ENCODE measurements around the gene ANKDD1B. TPM values are rescaled to one million over a fixed set of nuclear protein-coding genes. Genes with fewer than 3 reads are reported as not detected.

The ANKDD1B gene
- total and polyA plus RNA-seq, 2 donors: 0.33 to 1.6 TPM

- Histone ChIP-seq H3K4me3 (ENCODE audit: low read length in 2 of 2) (no peak overlapping the region), H3K9me3 (ENCODE audit: control insufficient read depth in 2 of 2, insufficient read depth in 1 of 2, low read length in 1 of 2) (no peaks in the 10 kb centered on the region), H3K27ac (ENCODE audit: low read depth in 1 of 2, low read length in 1 of 2) (no peak overlapping the region), H3K27me3 (ENCODE audit: control insufficient read depth in 2 of 2, insufficient read depth in 1 of 2, low read length in 1 of 2) (no peaks in the 10 kb centered on the region), H3K4me1 (ENCODE audit: control insufficient read depth in 2 of 2, insufficient read depth in 2 of 2, low read length in 2 of 2) (no peaks in the 10 kb centered on the region), H3K36me3 (ENCODE audit: control insufficient read depth in 2 of 2, insufficient read depth in 2 of 2, low read length in 1 of 2) (no peaks in the 10 kb centered on the region)
- DNase-seq (ENCODE audit: low read depth in 6 of 9, low spot score in 9 of 9): no peak
Observed at GRCh38 chr5:75623846-75624245, 12.6 kb downstream of the ANKDD1B start.

GRCh38 chr5:75626959-75627358 lies 15.7 kb downstream of the ANKDD1B start:
- no peaks in the 10 kb centered on the region for H3K4me1 ChIP-seq (ENCODE audit: control insufficient read depth in 2 of 2, insufficient read depth in 2 of 2, low read length in 2 of 2)
- no peaks in the 10 kb centered on the region for H3K27me3 ChIP-seq (ENCODE audit: control insufficient read depth in 2 of 2, insufficient read depth in 1 of 2, low read length in 1 of 2)
- H3K4me3 ChIP-seq (ENCODE audit: low read length in 2 of 2): no peak overlapping the region
- H3K9me3 ChIP-seq (ENCODE audit: control insufficient read depth in 2 of 2, insufficient read depth in 1 of 2, low read length in 1 of 2): no peaks in the 10 kb centered on the region
- no peak overlapping the region for H3K27ac ChIP-seq (ENCODE audit: low read depth in 1 of 2, low read length in 1 of 2)
- no peaks in the 10 kb centered on the region for H3K36me3 ChIP-seq (ENCODE audit: control insufficient read depth in 2 of 2, insufficient read depth in 2 of 2, low read length in 1 of 2)
- no peak for DNase-seq (ENCODE audit: low read depth in 6 of 9, low spot score in 9 of 9)

GRCh38 chr5:75627801-75628200 lies 16.5 kb downstream of the ANKDD1B start:
- no peaks in the 10 kb centered on the region for H3K4me1 ChIP-seq (ENCODE audit: control insufficient read depth in 2 of 2, insufficient read depth in 2 of 2, low read length in 2 of 2)
- no peak for DNase-seq (ENCODE audit: low read depth in 6 of 9, low spot score in 9 of 9)
- no peak overlapping the region for H3K27ac ChIP-seq (ENCODE audit: low read depth in 1 of 2, low read length in 1 of 2)
- 95% methylated on average over 1 of the region's 1 CpG for WGBS
- H3K27me3 ChIP-seq (ENCODE audit: control insufficient read depth in 2 of 2, insufficient read depth in 1 of 2, low read length in 1 of 2): no peaks in the 10 kb centered on the region
- H3K9me3 ChIP-seq (ENCODE audit: control insufficient read depth in 2 of 2, insufficient read depth in 1 of 2, low read length in 1 of 2): no peaks in the 10 kb centered on the region
- H3K4me3 ChIP-seq (ENCODE audit: low read length in 2 of 2): no peak overlapping the region
- H3K36me3 ChIP-seq (ENCODE audit: control insufficient read depth in 2 of 2, insufficient read depth in 2 of 2, low read length in 1 of 2): no peaks in the 10 kb centered on the region

- Histone ChIP-seq H3K4me3 (ENCODE audit: low read length in 2 of 2) (no peak overlapping the region), H3K27me3 (ENCODE audit: control insufficient read depth in 2 of 2, insufficient read depth in 1 of 2, low read length in 1 of 2) (no peaks in the 10 kb centered on the region), H3K4me1 (ENCODE audit: control insufficient read depth in 2 of 2, insufficient read depth in 2 of 2, low read length in 2 of 2) (no peaks in the 10 kb centered on the region), H3K36me3 (ENCODE audit: control insufficient read depth in 2 of 2, insufficient read depth in 2 of 2, low read length in 1 of 2) (no peaks in the 10 kb centered on the region), H3K9me3 (ENCODE audit: control insufficient read depth in 2 of 2, insufficient read depth in 1 of 2, low read length in 1 of 2) (no peaks in the 10 kb centered on the region), H3K27ac (ENCODE audit: low read depth in 1 of 2, low read length in 1 of 2) (no peak overlapping the region)
- 98% methylated on average over 2 of the region's 2 CpGs for WGBS
- DNase-seq (ENCODE audit: low read depth in 6 of 9, low spot score in 9 of 9): no peak
Observed at GRCh38 chr5:75630875-75631274, 19.6 kb downstream of the ANKDD1B start.

- Histone ChIP-seq H3K27ac (ENCODE audit: low read depth in 1 of 2, low read length in 1 of 2) (no peak overlapping the region), H3K36me3 (ENCODE audit: control insufficient read depth in 2 of 2, insufficient read depth in 2 of 2, low read length in 1 of 2) (no peaks in the 10 kb centered on the region), H3K9me3 (ENCODE audit: control insufficient read depth in 2 of 2, insufficient read depth in 1 of 2, low read length in 1 of 2) (no peaks in the 10 kb centered on the region), H3K4me3 (ENCODE audit: low read length in 2 of 2) (no peak overlapping the region), H3K27me3 (ENCODE audit: control insufficient read depth in 2 of 2, insufficient read depth in 1 of 2, low read length in 1 of 2) (no peaks in the 10 kb centered on the region), H3K4me1 (ENCODE audit: control insufficient read depth in 2 of 2, insufficient read depth in 2 of 2, low read length in 2 of 2) (no peaks in the 10 kb centered on the region)
- 95% methylated on average over 1 of the region's 1 CpG for WGBS
- DNase-seq (ENCODE audit: low read depth in 6 of 9, low spot score in 9 of 9): no peak
Observed at GRCh38 chr5:75632321-75632720, 21.1 kb downstream of the ANKDD1B start.

GRCh38 chr5:75637949-75638348 lies 26.7 kb downstream of the ANKDD1B start:
- no peak overlapping the region for H3K27ac ChIP-seq (ENCODE audit: low read depth in 1 of 2, low read length in 1 of 2)
- WGBS: 96% methylated on average over 1 of the region's 1 CpG
- no peaks in the 10 kb centered on the region for H3K4me1 ChIP-seq (ENCODE audit: control insufficient read depth in 2 of 2, insufficient read depth in 2 of 2, low read length in 2 of 2)
- H3K36me3 ChIP-seq (ENCODE audit: control insufficient read depth in 2 of 2, insufficient read depth in 2 of 2, low read length in 1 of 2): no peaks in the 10 kb centered on the region
- no peak for DNase-seq (ENCODE audit: low read depth in 6 of 9, low spot score in 9 of 9)
- H3K4me3 ChIP-seq (ENCODE audit: low read length in 2 of 2): no peak overlapping the region
- no peaks in the 10 kb centered on the region for H3K9me3 ChIP-seq (ENCODE audit: control insufficient read depth in 2 of 2, insufficient read depth in 1 of 2, low read length in 1 of 2)
- no peaks in the 10 kb centered on the region for H3K27me3 ChIP-seq (ENCODE audit: control insufficient read depth in 2 of 2, insufficient read depth in 1 of 2, low read length in 1 of 2)

- DNase-seq (ENCODE audit: low read depth in 6 of 9, low spot score in 9 of 9): no peak
- H3K4me1 ChIP-seq (ENCODE audit: control insufficient read depth in 2 of 2, insufficient read depth in 2 of 2, low read length in 2 of 2): no peaks in the 10 kb centered on the region
- H3K27ac ChIP-seq (ENCODE audit: low read depth in 1 of 2, low read length in 1 of 2): no peak overlapping the region
- H3K4me3 ChIP-seq (ENCODE audit: low read length in 2 of 2): no peak overlapping the region
- 88% methylated on average over 3 of the region's 3 CpGs for WGBS
- no peaks in the 10 kb centered on the region for H3K9me3 ChIP-seq (ENCODE audit: control insufficient read depth in 2 of 2, insufficient read depth in 1 of 2, low read length in 1 of 2)
- H3K27me3 ChIP-seq (ENCODE audit: control insufficient read depth in 2 of 2, insufficient read depth in 1 of 2, low read length in 1 of 2): no peaks in the 10 kb centered on the region
- H3K36me3 ChIP-seq (ENCODE audit: control insufficient read depth in 2 of 2, insufficient read depth in 2 of 2, low read length in 1 of 2): no peaks in the 10 kb centered on the region
Observed at GRCh38 chr5:75639535-75640311, 28.5 kb downstream of the ANKDD1B start.

GRCh38 chr5:75640395-75640794 lies 29.1 kb downstream of the ANKDD1B start:
- no peak for DNase-seq (ENCODE audit: low read depth in 6 of 9, low spot score in 9 of 9)
- Histone ChIP-seq H3K36me3 (ENCODE audit: control insufficient read depth in 2 of 2, insufficient read depth in 2 of 2, low read length in 1 of 2) (no peaks in the 10 kb centered on the region), H3K27ac (ENCODE audit: low read depth in 1 of 2, low read length in 1 of 2) (no peak overlapping the region)

GRCh38 chr5:75640826-75641225 lies 29.6 kb downstream of the ANKDD1B start:
- DNase-seq (ENCODE audit: low read depth in 6 of 9, low spot score in 9 of 9): no peak
- Histone ChIP-seq H3K27ac (ENCODE audit: low read depth in 1 of 2, low read length in 1 of 2) (no peak overlapping the region), H3K9me3 (ENCODE audit: control insufficient read depth in 2 of 2, insufficient read depth in 1 of 2, low read length in 1 of 2) (no peaks in the 10 kb centered on the region), H3K4me3 (ENCODE audit: low read length in 2 of 2) (no peak overlapping the region), H3K27me3 (ENCODE audit: control insufficient read depth in 2 of 2, insufficient read depth in 1 of 2, low read length in 1 of 2) (no peaks in the 10 kb centered on the region), H3K36me3 (ENCODE audit: control insufficient read depth in 2 of 2, insufficient read depth in 2 of 2, low read length in 1 of 2) (no peaks in the 10 kb centered on the region), H3K4me1 (ENCODE audit: control insufficient read depth in 2 of 2, insufficient read depth in 2 of 2, low read length in 2 of 2) (no peaks in the 10 kb centered on the region)
- 100% methylated on average over 2 of the region's 2 CpGs for WGBS

More at GRCh38 chr5:75640395-75640794, 29.1 kb downstream of the ANKDD1B start:
- Histone ChIP-seq H3K27me3 (ENCODE audit: control insufficient read depth in 2 of 2, insufficient read depth in 1 of 2, low read length in 1 of 2) (no peaks in the 10 kb centered on the region), H3K4me3 (ENCODE audit: low read length in 2 of 2) (no peak overlapping the region), H3K9me3 (ENCODE audit: control insufficient read depth in 2 of 2, insufficient read depth in 1 of 2, low read length in 1 of 2) (no peaks in the 10 kb centered on the region), H3K4me1 (ENCODE audit: control insufficient read depth in 2 of 2, insufficient read depth in 2 of 2, low read length in 2 of 2) (no peaks in the 10 kb centered on the region)

All from thymus (tissue), 11 donors.